ENCODE data around the gene NTF4.
"Not testable (repeated sequence)": the region's sequence is repeated elsewhere in the genome, so short reads cannot be mapped to it uniquely, and the experiment has no call there.

Gene NTF4

GRCh38 chr19:49020931-49021895, 43.4 kb downstream of the NTF4 start:
- DNase-seq (ENCODE audit: low read depth in 2 of 2) = no peak

- DNase-seq (ENCODE audit: low read depth in 2 of 2) = no peak
These were observed 44.3 kb downstream of the NTF4 start for GRCh38 chr19:49020342-49020741.

- peak in 1 of 2 experiments; percentile 63 for DNase-seq (ENCODE audit: low read depth in 2 of 2)
These were observed 45.2 kb downstream of the NTF4 start for GRCh38 chr19:49019242-49019932.

- DNase-seq (ENCODE audit: low read depth in 2 of 2) = not testable (repeated sequence)
These were observed 46.0 kb downstream of the NTF4 start for GRCh38 chr19:49018388-49019241.

- DNase-seq (ENCODE audit: low read depth in 2 of 2) = peak in 1 of 2 experiments; percentile 47
These were observed 46.8 kb downstream of the NTF4 start for GRCh38 chr19:49017666-49018351.

- no peak for DNase-seq (ENCODE audit: low read depth in 2 of 2)
These were observed 47.5 kb downstream of the NTF4 start, which contains the start of gene LHB for GRCh38 chr19:49017041-49017665. LHB (minus strand) TSS chr19:49017091; CDS start chr19:49017081, 10 bp downstream.

GRCh38 chr19:49016067-49016839, 48.4 kb downstream of the NTF4 start:
- DNase-seq (ENCODE audit: low read depth in 2 of 2) = no peak

- DNase-seq (ENCODE audit: low read depth in 2 of 2) = no peak
These were observed 49.8 kb downstream of the NTF4 start for GRCh38 chr19:49014870-49015255.

GRCh38 chr19:49014123-49014869, 50.3 kb downstream of the NTF4 start:
- no peak for DNase-seq (ENCODE audit: low read depth in 2 of 2)

GRCh38 chr19:49011194-49011593, 53.4 kb downstream of the NTF4 start:
- DNase-seq (ENCODE audit: low read depth in 2 of 2) = no peak
